Measurements from ENCODE around the gene RPN2. TPM values are rescaled to one million over a fixed set of nuclear protein-coding genes. Genes with fewer than 3 reads are reported as not detected.

RPN2 gene
- total RNA-seq, 1 donor from 2014 or later: 142 TPM

DNA sequence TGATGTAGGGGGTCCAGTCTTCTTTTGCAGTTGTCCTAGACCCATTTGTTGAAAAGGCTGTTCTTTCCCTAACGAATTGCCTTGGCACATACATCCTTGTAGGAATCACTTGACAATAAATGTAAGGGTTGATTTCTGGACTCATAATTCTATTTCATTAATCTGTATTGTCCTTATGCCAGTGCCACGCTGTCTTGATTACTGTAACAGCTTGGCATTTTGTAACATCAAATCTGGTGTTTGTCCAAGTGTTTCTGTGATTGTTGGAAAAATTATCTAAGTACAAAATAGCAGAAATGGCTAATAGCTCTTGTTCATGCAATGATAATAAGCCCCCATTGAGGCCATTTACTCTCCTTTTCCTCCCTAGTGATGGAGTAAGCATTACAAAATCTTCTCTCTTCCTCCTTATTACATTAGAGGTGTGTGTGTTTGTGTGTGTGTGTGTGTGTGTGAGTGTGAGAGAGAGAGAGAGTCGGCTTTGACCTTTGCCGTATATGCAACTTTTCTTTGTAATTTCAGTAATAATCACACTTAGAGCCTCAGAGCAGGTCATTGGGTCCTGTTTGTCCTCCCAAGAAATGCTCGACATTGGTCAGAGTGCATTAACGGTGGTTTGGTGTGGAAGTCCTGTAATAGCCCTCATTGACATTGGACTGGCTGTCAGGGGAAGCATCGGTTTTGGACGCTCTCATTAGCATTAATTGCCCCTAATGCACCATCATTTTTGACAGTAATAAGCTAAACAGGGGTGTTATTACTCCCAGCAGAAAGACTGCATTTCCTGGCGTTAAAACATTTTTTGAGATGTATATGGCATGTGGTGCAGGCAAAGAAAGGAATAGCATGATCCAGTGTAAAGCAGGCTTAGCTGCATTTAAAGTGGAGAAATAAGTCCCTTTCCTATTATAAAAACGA, 40.9 kb downstream of the RPN2 start:
- no peak for DNase-seq (ENCODE audit: low spot score in 2 of 2, unreplicated experiment in 2 of 2)
- Mint-ChIP-seq H3K4me1 (no peaks in the 10 kb centered on the region), H3K27me3 (ENCODE audit: low read depth) (no peaks in the 10 kb centered on the region), H3K4me3 (no peak overlapping the region), H3K27ac (no peak overlapping the region), H3K9me3 (no peaks in the 10 kb centered on the region), H3K36me3 (peaks cover 23% of the 10 kb centered on the region)
- TF ChIP-seq, protein P1, sequence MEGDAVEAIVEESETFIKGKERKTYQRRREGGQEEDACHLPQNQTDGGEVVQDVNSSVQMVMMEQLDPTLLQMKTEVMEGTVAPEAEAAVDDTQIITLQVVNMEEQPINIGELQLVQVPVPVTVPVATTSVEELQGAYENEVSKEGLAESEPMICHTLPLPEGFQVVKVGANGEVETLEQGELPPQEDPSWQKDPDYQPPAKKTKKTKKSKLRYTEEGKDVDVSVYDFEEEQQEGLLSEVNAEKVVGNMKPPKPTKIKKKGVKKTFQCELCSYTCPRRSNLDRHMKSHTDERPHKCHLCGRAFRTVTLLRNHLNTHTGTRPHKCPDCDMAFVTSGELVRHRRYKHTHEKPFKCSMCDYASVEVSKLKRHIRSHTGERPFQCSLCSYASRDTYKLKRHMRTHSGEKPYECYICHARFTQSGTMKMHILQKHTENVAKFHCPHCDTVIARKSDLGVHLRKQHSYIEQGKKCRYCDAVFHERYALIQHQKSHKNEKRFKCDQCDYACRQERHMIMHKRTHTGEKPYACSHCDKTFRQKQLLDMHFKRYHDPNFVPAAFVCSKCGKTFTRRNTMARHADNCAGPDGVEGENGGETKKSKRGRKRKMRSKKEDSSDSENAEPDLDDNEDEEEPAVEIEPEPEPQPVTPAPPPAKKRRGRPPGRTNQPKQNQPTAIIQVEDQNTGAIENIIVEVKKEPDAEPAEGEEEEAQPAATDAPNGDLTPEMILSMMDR (IDR thresholded peaks at IDR 0.05; ENCODE audit: unreplicated experiment): no peak

DNA sequence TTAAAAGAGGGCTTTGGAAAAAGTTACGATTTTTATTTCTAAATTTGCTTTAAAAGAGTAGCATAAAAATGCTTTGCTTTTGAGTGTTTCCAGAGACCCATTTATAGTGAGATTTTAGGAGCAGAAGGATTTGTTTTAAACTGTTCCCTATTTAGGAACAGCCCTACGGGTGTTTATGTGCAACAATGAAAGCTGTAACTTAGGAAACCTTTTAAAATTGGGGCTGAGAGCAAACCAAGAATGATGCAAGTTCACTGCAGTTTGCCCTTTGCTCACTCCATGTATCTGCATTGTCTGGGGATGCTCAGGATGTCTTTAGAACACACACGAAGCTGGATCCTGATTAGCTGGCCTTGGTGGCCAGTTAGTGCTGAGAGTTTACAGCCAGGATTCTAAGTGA, 41.6 kb downstream of the RPN2 start:
- Mint-ChIP-seq H3K4me1 (no peaks in the 10 kb centered on the region), H3K36me3 (peaks cover 27% of the 10 kb centered on the region), H3K4me3 (no peak overlapping the region), H3K27ac (no peak overlapping the region), H3K9me3 (no peaks in the 10 kb centered on the region), H3K27me3 (ENCODE audit: low read depth) (no peaks in the 10 kb centered on the region)
- TF ChIP-seq, protein P1 (IDR thresholded peaks at IDR 0.05; ENCODE audit: unreplicated experiment): no peak
- DNase-seq (ENCODE audit: low spot score in 2 of 2, unreplicated experiment in 2 of 2): no peak

GRCh38 chr20:37222086-37222485, 43.0 kb downstream of the RPN2 start:
- Mint-ChIP-seq H3K4me1 (no peaks in the 10 kb centered on the region), H3K9me3 (no peaks in the 10 kb centered on the region), H3K4me3 (no peak overlapping the region), H3K36me3 (peaks cover 26% of the 10 kb centered on the region), H3K27ac (no peak overlapping the region), H3K27me3 (ENCODE audit: low read depth) (no peaks in the 10 kb centered on the region)
- TF ChIP-seq, protein P1 (IDR thresholded peaks at IDR 0.05; ENCODE audit: unreplicated experiment): no peak
- no peak for DNase-seq (ENCODE audit: low spot score in 2 of 2, unreplicated experiment in 2 of 2)

- Mint-ChIP-seq H3K36me3 (peaks cover 31% of the 10 kb centered on the region), H3K27me3 (ENCODE audit: low read depth) (no peaks in the 10 kb centered on the region), H3K27ac (no peak overlapping the region), H3K4me1 (no peaks in the 10 kb centered on the region), H3K4me3 (no peak overlapping the region), H3K9me3 (no peaks in the 10 kb centered on the region)
- no peak for DNase-seq (ENCODE audit: low spot score in 2 of 2, unreplicated experiment in 2 of 2)
- TF ChIP-seq, protein P1 (IDR thresholded peaks at IDR 0.05; ENCODE audit: unreplicated experiment): no peak
These were observed 43.9 kb downstream of the RPN2 start for GRCh38 chr20:37223053-37223452.

DNA sequence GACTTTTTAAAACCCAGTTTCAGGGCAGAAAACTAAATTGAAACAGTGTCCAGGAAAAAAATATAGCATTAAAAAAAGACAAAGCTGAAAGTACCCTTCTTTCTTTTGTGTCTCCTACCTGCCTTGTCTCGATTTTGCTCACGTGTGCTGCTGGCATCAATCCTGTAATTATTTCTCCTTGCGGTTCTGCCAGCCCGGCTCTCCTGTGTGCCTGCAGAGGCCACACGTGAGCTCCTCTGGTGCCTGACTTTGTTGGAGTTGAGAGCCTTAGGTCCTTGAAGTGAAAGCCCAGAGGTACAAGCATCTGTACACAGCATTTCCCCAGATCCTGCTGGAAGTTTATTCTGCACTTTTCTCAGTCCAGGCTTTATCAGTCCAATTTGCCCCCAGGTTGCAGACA, 46.0 kb downstream of the RPN2 start:
- no peaks in the 10 kb centered on the region for H3K4me1 Mint-ChIP-seq
- no peak for DNase-seq (ENCODE audit: low spot score in 2 of 2, unreplicated experiment in 2 of 2)
- no peaks in the 10 kb centered on the region for H3K9me3 Mint-ChIP-seq
- no peak overlapping the region for H3K4me3 Mint-ChIP-seq
- TF ChIP-seq, protein P1 (IDR thresholded peaks at IDR 0.05; ENCODE audit: unreplicated experiment): no peak
- H3K27me3 Mint-ChIP-seq (ENCODE audit: low read depth): no peaks in the 10 kb centered on the region
- H3K36me3 Mint-ChIP-seq: peaks cover 39% of the 10 kb centered on the region
- H3K27ac Mint-ChIP-seq: no peak overlapping the region

Measured in mesothelial cell of epicardium (in vitro differentiated cells).